OCI-LY3 (cell line): ENCODE measurements around the gene REEP1.
"Not testable (repeated sequence)": the region's sequence is repeated elsewhere in the genome, so short reads cannot be mapped to it uniquely, and the experiment has no call there.

ENCODE experiments used
- H2AFZ ChIP-seq: fragments of 200-600, 300-600 bp; shearing (Covaris generic); 2 replicates; pipeline ENCODE4 v1.6.0; 2014; ENCODE audit warnings: antibody characterized with exemption, low read depth, low read length
- H3K27ac ChIP-seq: fragments of 200-600, 300-600 bp; sonication (generic); 2 replicates; pipeline ENCODE4 v1.5.1; 2014; ENCODE audit warnings: mild to moderate bottlenecking, low read length, moderate library complexity, mixed read lengths
- H3K27me3 ChIP-seq: fragments of 200-600, 300-600 bp; sonication (generic); 2 replicates; pipeline ENCODE4 v1.6.1; 2014; ENCODE audit warnings: low read depth, low read length, mixed read lengths
- H3K36me3 ChIP-seq: fragments of 200-600, 300-600 bp; sonication (generic); replicated peaks from 2 replicates; pipeline ENCODE3; 2014; ENCODE audit warnings: low read depth, low read length, mixed read lengths
- H3K4me1 ChIP-seq: fragments of 300-600, 200-600 bp; sonication (generic); 2 replicates; pipeline ENCODE4 v1.6.1; 2014; ENCODE audit warnings: low read length, mixed read lengths
- H3K4me2 ChIP-seq: fragments of 200-600, 300-600 bp; sonication (generic); 2 replicates; pipeline ENCODE4 v1.6.1; 2014; ENCODE audit warnings: low read length, mixed read lengths
- H3K4me3 ChIP-seq: fragments of 300-600, 200-600 bp; sonication (generic); 2 replicates; pipeline ENCODE4 v1.5.1; 2014; ENCODE audit warnings: antibody characterized with exemption, mild to moderate bottlenecking, low read length, moderate library complexity
- H3K79me2 ChIP-seq: fragments of 300-600, 200-600 bp; shearing (Covaris generic); 2 replicates; pipeline ENCODE4 v1.6.1; 2014; ENCODE audit warnings: mild to moderate bottlenecking, low read length, mixed read lengths
- H3K9ac ChIP-seq: fragments of 300-600, 200-600 bp; shearing (Covaris generic); 2 replicates; pipeline ENCODE4 v1.6.0; 2014; ENCODE audit warnings: mild to moderate bottlenecking, low read length, moderate library complexity
- H3K9me3 ChIP-seq: fragments of 200-600, 300-600 bp; shearing (Covaris generic); 2 replicates; pipeline ENCODE4 v1.6.1; 2014; ENCODE audit warnings: low read length, mixed read lengths; ENCODE audit not compliant: insufficient read depth
- H4K20me1 ChIP-seq: fragments of 200-600, 300-600 bp; sonication (generic); 2 replicates; pipeline ENCODE4 v1.6.1; 2016; ENCODE audit warnings: low read length, mixed read lengths; ENCODE audit not compliant: insufficient read depth
- CTCF ChIP-seq: fragments of 200-600, 300-600 bp; sonication (generic); IDR thresholded peaks from 2 replicates; pipeline ENCODE4 v1.5.1; 2014; ENCODE audit warnings: antibody characterized with exemption, low read length, low read depth
- EZH2phosphoT487 ChIP-seq: fragments of 200-600 bp; shearing (Covaris generic); IDR thresholded peaks from 2 replicates; pipeline ENCODE4 v1.6.1; 2018; ENCODE audit warnings: antibody characterized with exemption, mixed run types, low read depth

The REEP1 gene

DNA sequence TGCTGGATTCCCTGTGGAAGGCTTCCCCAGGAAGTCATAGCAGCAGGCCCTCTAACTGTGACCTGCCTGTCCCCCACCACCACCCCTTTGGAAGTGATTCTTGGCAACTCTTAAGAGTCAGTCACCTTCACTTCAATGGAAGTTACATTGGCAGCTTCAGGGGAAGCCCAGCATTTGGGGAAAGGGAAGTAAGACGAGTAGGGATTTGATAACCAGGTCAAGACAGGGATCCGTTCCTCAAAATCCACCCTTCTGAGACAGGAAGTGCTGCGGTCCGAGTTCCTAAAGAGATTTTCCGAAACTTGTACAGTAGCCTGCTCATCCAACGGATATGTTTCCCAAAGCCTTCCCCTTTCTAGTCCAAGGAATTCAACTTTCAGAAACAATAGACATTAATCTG is 84.0 kb downstream of the REEP1 start:
- no peak overlapping the region for H3K27ac ChIP-seq

GRCh38 chr2:86251840-86252266 is 85.6 kb downstream of the REEP1 start:
- no peak overlapping the region for H3K4me2 ChIP-seq
- no peaks in the 10 kb centered on the region for H3K9me3 ChIP-seq
- no peak for TF ChIP-seq CTCF
- no peak for TF ChIP-seq EZH2phosphoT487

More for the DNA sequence above, 84.0 kb downstream of the REEP1 start:
- H3K27me3 ChIP-seq = peaks cover 10% of the 10 kb centered on the region; the same call in 1 of the 2 replicates
- peaks cover 24% of the 10 kb centered on the region for H3K4me1 ChIP-seq
- no peaks in the 10 kb centered on the region for H3K9me3 ChIP-seq
- no peak overlapping the region for H3K9ac ChIP-seq
- no peaks in the 10 kb centered on the region for H4K20me1 ChIP-seq
- no peaks in the 10 kb centered on the region for H3K79me2 ChIP-seq
- TF ChIP-seq EZH2phosphoT487 (no peak), CTCF (no peak)
- no peak overlapping the region for H2AFZ ChIP-seq
- no peaks in the 10 kb centered on the region for H3K36me3 ChIP-seq
- no peak overlapping the region for H3K4me3 ChIP-seq
- no peak overlapping the region for H3K4me2 ChIP-seq

DNA sequence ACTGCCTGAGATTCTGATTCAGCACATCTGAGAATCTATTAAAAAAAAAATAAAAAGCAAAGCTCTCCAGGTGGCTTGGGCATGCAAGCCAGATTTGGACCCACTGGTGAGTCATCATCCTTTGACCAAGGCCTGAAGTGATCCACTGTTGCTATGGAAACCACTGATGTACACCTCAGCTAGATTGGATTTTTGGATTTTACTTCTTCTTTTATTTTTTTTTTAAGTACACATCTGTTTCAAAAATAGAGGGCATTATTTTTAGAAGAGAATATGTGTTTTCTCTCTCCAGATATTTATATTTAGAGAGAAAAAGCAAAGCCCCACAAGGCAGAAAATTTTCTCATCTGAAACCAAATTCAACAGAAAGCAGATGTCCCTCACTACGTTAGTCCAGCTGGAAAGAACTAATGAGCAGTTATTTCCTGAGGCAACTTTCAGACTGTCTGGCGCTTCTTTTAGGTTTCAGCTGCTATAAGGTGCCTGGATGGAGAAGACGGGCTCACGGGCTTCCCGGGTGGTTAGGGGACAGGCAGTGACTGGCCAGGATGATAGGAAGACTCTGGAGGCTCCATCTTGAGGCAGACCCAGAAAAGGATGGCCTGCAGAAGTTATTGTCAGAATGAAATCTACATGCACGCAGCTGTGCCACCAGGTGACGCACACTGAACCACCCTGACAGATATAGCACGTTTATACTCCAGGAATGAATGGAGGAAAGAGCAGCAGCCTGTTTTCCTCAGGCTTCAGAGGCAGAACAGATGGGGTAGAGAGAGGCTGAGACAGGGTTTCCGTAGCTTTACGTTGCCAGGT is 87.6 kb downstream of the REEP1 start:
- Histone ChIP-seq H3K9ac (peak overlapping the region; percentile 28; the same call in 1 of the 2 replicates), H3K4me3 (peak overlapping the region; percentile 58), H3K9me3 (no peaks in the 10 kb centered on the region), H3K27me3 (peaks cover 7% of the 10 kb centered on the region; the same call in 1 of the 2 replicates), H3K79me2 (no peaks in the 10 kb centered on the region), H3K4me1 (peaks cover 24% of the 10 kb centered on the region), H2AFZ (peak overlapping the region; percentile 75), H3K27ac (no peak overlapping the region), H3K4me2 (peak overlapping the region; percentile 81), H4K20me1 (no peaks in the 10 kb centered on the region), H3K36me3 (no peaks in the 10 kb centered on the region)
- no peak for TF ChIP-seq EZH2phosphoT487
- TF ChIP-seq CTCF = peak; percentile 69

More at GRCh38 chr2:86251840-86252266, 85.6 kb downstream of the REEP1 start:
- H3K27ac ChIP-seq = no peak overlapping the region
- peaks cover 24% of the 10 kb centered on the region for H3K4me1 ChIP-seq
- H3K9ac ChIP-seq = no peak overlapping the region
- no peaks in the 10 kb centered on the region for H3K79me2 ChIP-seq
- no peaks in the 10 kb centered on the region for H4K20me1 ChIP-seq
- peaks cover 10% of the 10 kb centered on the region; the same call in 1 of the 2 replicates for H3K27me3 ChIP-seq
- H3K4me3 ChIP-seq = no peak overlapping the region
- H2AFZ ChIP-seq = no peak overlapping the region
- H3K36me3 ChIP-seq = no peaks in the 10 kb centered on the region

DNA sequence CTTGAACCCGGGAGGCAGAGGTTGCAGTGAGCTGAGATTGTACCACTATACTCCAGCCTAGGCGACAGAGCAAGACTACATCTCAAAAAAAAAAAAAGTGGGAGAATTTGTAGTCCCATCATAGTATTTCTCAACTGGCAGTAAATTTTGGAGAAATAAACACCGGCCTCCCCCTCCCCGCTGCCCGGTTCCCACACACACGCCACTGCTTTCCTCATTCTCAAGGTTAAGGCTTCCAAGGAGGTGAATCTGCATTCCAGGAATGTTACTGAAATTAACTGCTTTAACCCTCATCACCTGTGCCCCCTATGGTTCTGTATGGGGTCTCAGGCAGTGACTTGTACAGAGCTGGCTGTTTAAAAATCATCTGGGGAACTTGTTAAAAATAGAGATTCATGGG is 88.2 kb downstream of the REEP1 start:
- Histone ChIP-seq H3K79me2 (no peaks in the 10 kb centered on the region), H4K20me1 (no peaks in the 10 kb centered on the region), H3K4me3 (no peak overlapping the region), H3K9ac (no peak overlapping the region), H3K4me1 (peaks cover 29% of the 10 kb centered on the region), H3K4me2 (peak overlapping the region; percentile 81), H3K27ac (no peak overlapping the region), H3K9me3 (no peaks in the 10 kb centered on the region), H3K27me3 (peaks cover 6% of the 10 kb centered on the region; the same call in 1 of the 2 replicates), H2AFZ (no peak overlapping the region), H3K36me3 (no peaks in the 10 kb centered on the region)
- TF ChIP-seq CTCF = no peak
- no peak for TF ChIP-seq EZH2phosphoT487

GRCh38 chr2:86245222-86245621 is 92.2 kb downstream of the REEP1 start:
- H3K27ac ChIP-seq, H2AFZ ChIP-seq, H3K36me3 ChIP-seq, H3K4me3 ChIP-seq, H3K79me2 ChIP-seq, H3K9me3 ChIP-seq, H4K20me1 ChIP-seq, H3K9ac ChIP-seq, H3K4me2 ChIP-seq, H3K27me3 ChIP-seq: not testable (repeated sequence)
- peaks cover 55% of the 10 kb centered on the region for H3K4me1 ChIP-seq

DNA sequence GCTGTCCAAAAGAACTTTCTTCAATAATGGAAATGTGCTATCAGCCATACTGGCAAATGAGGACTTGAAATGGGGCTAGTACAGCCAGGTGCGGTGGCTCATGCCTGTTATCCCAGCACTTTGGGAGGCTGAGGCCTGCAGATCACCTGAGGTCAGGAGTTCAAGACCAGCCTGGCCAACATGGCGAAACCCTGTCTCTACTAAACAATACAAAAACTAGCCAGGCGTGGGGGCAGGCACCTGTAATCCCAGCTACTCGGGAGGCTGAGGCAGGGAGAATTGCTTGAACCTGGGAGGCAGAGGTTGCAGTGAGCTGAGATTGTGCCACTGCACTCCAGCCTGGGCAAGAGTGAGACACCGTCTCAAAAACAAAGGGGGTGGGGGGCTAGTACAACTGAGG is 92.6 kb downstream of the REEP1 start:
- not testable (repeated sequence) for H3K4me3 ChIP-seq, H3K4me2 ChIP-seq, H2AFZ ChIP-seq, H3K27ac ChIP-seq, H4K20me1 ChIP-seq, H3K79me2 ChIP-seq, H3K9me3 ChIP-seq, H3K9ac ChIP-seq, H3K27me3 ChIP-seq, H3K36me3 ChIP-seq
- peaks cover 54% of the 10 kb centered on the region for H3K4me1 ChIP-seq
